Activated CD8-positive, alpha-beta memory T cell treated with anti-CD3 and anti-CD28 coated beads, Interleukin-2, amount 50 U/mL, for 4 hours (primary cell): ENCODE measurements around the gene TANGO2.

Source experiments
- DNase-seq: peaks from one replicate; pipeline ENCODE4 v3.0.0-alpha.2; 2020

The TANGO2 gene

GRCh38 chr22:19984201-19984753 is 36.6 kb upstream of the TANGO2 start:
- DNase-seq: no peak

DNA sequence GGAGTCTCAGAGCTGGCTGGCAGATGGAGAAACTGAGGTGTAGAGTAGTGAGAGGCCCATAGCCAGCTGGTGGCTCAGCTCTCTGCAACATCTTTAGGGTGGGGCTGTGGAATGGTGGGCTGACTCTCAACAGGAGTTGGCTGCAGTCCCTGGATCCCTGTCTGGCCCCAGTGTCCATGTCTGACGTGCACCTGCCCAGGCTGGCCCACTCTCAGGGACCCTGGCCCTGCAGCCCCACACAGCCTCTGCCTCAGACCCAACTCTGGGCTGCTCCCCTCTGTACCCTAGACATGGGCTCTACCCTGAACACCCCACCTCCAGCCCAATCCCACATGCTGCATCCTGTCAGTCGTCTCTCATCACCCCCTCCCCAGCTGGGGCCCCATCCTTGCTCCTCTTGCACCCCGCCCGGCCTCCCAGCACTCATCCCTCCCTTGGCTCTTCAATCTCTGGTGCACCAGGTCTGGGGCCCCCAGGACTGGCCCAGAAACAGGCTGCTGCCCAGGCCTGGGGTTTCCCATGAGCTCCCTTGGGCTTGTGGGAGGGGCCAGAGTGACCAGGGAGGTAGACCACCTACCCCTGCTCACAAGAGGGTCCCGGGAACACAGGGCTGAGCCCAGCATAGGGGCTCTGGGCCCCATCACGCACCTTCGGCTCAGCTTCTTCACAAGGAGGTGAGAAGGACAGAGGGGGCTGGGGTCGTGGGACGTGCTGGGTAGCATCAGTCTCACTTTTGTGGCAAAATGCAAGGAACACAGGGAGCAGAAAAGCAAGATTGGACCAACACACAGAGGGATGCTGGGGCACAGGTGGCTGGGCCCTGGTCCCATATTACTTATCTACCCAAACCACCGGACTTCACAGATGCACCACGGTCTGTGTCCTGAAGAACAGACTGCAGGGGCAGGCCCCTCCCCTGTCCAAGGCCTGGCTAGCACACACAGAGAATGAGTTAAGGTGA is 35.8 kb upstream of the TANGO2 start:
- no peak for DNase-seq

DNA sequence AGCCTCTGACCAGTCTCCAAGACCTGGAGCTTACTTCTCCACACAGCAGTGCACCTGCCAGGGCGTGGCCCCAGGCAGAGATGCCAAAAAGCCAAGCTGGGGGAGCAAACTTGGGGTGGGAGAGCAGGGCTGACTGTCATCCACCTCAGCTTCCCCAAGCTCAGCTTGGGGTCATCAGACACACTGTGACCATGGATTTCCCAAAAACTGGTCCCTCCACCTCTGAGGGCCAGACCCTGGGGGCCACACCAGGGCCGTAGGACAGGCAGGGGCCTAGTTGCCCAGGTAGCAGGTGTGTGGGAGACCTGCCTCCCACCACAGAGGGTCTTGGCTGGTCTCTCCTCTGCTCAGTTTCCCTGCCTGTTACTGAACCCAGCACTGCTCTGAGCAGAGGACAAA is 34.9 kb upstream of the TANGO2 start:
- no peak for DNase-seq

DNA sequence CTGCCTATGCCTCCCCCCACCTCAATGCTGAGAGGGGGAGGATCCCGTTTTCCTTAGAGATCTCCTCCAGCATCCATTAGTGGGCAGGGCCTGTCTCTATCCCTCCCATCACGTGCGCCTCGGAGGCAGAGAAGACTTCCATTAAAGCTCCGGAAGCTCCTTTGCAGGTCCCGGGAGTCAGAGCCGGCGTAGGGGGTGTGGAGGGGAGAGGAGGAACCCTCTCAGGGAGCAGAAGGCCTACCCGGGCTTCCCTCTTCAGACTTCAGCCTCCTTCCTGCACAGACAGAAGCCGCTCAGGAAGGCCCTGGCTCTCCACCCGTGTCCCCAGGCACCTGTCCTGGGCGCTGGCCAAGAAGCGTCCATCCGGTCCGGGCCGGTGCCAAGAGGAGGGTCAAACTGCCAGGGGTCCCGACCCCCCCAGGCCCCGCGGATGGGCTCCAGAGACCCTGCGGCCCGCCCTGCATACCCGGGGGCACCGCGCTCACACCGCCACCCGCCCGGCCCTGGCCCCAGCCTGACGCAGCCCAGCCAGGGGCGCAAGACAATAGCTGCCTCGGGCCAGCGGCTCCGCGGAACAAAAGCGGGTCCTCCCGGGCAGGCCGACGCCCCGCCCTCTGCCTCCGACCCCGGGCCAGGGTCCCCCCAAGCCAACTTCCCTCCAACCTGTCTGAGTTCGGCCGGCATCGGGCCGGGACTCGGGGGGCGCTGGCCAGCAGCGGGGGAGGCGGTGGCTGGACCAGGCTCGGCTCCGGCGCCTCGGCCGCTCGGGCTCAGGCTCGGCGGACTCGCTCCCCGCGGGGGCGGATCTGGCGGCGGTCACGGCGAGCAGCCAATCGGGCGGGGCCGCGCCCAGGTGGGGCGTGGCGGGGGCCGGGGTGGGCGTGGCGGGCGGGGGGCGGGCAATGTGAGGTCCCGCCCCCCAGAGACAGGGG is 34.2 kb upstream of the TANGO2 start:
- peak; percentile 49 for DNase-seq

- no peak for DNase-seq
Observed at GRCh38 chr22:19987394-19988306, 33.3 kb upstream of the TANGO2 start.

DNA sequence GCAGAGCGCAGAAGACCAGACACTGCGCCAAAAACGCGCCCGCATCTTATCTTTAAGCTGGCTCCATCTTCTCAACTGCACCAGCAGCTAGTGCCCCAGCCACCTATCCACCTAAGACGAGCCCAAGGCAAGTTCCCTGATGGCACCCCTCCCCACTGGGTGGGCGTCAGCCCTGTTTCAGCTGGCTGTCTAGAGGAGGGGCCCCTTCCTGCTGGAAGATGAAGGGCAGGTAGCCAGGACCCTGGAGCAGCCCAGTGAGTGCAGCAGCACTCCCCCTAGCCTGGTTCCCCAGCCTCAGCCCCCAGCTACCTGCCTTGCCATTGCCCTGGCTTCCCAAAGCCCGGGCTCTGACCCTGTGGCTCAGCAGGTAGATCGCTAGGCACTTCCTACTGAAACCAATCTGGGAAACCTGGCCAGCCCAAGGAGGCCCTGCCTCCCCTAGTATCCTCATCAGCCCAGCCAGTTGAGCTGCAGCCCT is 32.5 kb upstream of the TANGO2 start:
- DNase-seq: no peak

DNA sequence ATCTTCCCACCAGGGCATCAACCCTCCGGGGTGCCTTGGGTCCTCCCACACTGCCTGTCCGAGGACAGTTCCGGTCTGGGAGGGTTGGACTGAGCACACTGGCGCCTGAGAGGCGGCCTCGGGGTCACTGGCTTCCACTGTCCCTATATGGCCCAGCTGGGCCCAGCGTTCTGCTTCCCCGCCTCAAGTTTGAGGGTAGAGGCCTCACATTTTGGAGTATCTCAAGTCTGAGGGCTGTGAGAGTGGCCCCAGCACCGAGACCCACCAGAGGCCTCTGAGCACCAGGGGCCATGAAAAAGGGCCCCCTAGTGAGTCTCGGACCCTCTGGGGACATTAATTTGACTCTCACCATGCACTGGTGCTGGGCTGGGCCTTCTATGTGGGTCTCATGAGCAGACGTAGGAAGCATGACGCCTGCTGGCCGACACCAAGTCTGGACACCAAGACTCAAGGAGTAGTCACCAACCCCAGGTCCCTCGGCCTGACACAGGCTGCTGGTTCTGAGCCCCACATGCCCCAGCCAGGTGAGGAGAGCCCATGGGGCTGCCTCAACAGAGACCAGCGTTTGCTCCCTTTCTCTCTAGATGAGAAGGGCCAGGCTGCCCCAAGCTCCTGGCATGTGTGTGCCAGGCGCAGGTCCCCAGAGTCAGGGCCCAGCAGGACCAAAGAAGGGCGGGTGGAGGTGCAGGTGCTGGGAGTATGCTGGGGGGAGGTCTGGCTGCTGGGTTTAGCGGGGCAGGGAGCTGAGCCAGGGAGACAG is 31.8 kb upstream of the TANGO2 start:
- no peak for DNase-seq

GRCh38 chr22:19989725-19990067 is 31.2 kb upstream of the TANGO2 start:
- DNase-seq: no peak

DNA sequence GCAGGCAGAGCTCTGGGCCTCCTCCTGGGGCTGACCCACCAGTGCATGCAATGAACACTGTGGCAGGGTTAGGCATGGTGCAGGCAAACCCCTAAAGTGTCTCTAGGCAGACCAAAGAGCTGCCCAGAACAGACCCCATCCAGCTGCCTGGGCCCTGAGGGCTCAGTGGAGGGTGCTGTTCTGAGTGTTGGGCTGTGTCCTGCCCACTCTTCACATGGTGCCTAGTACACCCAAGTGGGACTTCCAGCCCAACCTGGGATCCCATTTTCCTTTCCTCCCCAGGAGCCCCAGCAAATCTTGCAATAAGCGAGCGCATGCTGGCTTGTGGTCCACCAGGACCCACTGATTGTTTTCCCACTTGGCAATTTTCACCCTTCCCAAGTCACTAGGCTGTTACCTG is 30.7 kb upstream of the TANGO2 start:
- no peak for DNase-seq

DNA sequence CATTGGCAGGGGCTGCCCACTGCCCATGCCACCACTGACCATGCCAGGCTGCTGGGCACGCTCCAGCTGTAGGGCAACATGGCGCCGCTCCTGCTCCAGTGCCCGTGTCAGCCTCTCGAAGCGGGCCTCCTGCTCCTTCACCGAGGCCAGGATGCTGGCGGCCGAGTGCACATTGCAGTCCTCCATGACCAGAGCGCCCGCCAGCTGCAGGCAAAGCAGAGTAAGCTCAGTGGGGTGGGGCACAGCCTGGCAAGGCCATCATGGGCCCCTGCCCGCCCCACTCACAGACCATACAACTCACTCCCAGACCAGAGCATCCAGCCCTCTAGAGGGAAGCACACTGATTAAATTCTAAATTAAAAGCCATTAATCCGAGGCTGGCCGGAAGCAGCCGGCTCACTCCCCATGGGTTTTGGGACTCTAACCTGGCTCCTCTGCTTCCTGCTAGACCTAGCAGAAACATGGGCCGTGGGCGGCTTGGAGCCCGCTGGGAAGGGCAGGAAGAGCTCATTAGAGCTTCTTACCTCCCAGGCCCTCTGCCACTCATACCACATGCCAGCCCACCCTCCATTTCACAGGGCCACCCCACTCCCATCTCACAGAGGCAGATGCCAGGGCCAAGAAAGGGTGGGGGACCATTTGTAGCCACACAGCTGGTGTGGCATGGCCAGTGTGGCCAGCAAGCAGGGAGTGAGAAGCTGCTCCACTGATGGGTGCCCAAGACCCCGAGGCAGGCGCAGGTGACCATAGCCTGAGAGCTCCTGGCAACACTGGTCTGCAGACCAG is 30.1 kb upstream of the TANGO2 start:
- no peak for DNase-seq

DNA sequence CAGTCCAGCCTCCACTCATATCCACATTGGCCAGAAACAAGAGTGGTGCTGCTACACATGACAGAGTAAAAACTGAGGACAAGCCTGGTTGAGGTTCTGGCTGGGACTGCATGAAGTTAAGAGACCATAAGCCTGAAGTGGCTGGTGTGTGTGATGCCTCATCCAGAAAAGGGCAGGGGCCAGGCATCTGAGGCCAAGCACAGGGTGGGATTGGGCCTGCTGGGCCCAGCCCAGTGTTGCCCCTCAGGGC is 29.6 kb upstream of the TANGO2 start:
- no peak for DNase-seq

DNA sequence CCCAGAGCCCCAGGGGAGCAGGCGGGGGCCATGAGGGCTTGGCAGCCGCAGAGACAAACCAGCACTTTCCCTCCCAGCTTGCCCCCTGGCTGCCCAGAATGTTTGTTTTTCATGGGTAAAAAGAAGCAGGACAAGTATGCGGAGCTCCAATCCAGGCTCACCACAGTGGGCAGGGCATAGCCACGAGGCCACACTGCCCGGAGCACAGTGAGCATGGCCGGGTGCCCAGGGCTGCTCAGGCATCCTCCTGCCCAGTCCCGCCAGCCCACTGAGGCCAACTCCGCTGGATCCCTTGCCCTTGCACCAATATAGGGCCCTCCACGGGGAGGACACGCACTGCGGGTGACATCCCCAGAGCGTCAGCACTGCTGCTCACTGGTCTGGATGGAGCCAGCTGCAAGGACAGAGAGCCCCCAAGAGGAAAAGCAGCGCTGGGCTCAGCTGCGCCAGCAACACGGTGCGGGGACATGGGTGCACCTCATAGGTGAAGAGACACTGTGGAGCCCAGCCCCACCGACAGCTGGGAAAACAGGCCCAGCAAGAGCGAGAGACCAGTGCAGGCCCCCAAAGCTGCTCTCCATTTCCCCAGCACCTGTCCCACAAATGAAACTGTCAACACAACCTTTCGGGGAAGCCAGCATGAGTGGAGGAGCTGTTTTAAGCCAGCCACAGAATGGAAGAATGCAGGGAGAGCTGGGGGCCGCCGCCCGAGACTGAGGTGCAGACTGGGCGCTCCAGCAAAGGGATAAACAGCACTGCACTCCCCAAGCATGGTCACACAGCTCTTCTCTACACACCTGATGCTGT is 29.1 kb upstream of the TANGO2 start:
- no peak for DNase-seq

GRCh38 chr22:19992481-19992911 is 28.4 kb upstream of the TANGO2 start:
- DNase-seq: no peak

DNA sequence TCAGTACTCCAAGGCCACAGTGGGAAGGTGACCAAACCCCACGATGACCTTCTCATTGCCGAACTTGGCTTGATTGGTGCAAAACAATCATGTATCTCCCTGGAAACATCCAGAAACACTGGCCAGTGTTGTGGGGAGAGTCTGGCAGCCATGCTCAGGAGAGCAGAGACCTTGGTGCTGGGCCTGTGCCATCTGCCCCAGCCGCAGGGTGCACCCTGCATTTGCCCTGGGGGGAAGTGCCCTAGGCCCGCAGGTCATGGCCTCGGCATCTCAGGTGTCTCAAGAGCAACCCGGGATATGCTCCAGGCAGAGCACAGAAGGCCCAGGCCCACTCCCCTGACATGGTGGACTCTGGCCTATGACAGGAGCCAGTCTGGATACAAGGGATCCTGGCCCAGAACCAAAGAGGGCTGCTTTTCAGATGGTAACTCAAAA is 28.0 kb upstream of the TANGO2 start:
- DNase-seq: no peak

DNA sequence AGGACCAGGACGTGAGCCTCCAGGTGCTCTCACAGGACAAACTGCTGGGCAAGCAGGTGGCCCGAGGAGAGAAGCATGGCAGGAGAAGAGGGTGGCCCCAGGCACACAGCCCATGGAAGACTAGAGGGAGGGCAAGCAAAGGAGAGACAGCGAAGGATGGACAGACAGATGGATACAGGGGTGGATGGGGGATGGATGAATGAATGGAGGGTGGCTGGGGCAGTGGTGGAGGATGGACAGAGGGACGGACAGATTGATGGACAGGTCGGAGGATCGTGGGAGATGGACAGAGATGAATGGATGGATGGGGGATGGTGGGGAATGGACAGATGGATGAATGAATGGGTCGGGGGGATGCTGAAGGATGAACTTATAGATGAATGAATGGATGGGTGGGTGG is 27.0 kb upstream of the TANGO2 start:
- DNase-seq: no peak

DNA sequence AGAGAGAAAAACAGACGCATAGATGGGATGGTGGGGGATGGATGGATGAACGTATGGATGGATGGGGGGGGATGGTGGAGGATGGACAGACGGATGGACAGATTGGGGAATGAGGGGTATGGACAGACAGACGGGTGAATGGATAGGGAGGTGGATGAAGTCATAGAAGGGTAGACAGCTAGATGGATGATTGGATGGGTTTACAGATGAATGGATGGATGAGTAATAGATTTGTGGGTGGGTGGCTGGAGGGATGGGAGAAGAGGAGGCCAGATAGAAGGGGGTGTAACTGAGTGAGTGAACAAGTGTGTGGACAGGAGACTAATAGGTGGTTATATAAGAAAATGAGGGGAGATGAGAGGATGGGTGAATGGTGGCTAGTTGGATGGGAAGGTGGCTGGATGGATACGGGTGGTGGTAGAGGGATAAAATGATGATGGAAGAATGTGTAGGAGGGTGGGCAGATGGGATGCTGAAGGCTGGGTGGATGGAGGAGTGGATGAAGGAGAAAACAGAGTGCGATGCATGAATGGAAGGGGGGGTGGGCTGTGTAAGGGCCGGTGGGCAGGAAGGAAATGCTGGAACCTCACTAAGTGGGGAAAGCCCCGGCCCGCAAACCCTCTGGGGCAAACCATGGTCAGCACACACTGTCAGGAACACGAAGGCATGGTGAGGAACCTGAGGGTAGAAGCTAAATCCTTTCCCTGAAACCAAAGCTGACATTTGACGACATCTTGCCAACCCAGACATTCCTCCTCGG is 25.9 kb upstream of the TANGO2 start:
- DNase-seq: no peak

- no peak for DNase-seq
Observed at GRCh38 chr22:19995611-19996339, 25.1 kb upstream of the TANGO2 start.

DNA sequence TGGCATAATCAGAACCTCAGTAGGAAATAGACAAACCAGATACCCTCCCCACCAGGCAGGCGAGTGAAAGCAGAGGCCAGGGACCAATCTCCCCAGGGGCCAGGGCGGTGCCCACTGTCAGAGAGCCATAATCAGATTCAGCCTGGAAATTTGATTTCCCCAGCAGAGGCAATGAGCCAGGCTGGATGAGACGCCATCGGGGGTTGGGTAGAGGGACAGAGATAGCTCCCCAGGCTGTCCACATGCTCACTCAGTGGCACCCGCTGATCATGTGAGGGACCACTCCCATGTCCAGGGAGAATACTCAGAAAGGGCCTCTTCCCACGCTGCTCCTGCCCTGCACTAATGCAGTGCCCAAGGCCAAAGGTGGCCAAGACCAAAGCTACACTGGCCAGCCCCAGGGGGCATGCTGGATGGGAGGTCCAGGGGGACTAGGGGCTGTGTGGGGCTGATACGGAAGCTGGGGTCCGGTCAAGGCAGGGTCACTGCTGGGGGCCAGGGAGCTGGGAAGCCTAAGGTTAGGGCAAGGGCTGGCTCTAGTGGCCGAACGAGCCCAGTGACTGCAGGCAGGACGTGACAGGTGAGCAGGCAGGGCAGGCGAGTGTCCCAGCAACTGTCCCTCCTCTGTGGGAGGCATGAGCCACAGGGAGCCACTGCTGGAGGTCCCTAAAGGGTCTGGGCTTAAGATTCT is 24.1 kb upstream of the TANGO2 start:
- no peak for DNase-seq
